Stimulated activated CD4-positive, alpha-beta T cell treated with anti-CD3 and anti-CD28 coated beads, Interleukin-2, amount 100 ng/mL, for 48 hours (primary cell): ENCODE measurements around the gene WNT7B.
"Not testable (repeated sequence)": the region's sequence is repeated elsewhere in the genome, so short reads cannot be mapped to it uniquely, and the experiment has no call there.

ENCODE experiments used
- DNase-seq, 2 donors: peaks; one replicate each; pipeline ENCODE4 v3.0.0-alpha.2; 2020

WNT7B gene

DNA sequence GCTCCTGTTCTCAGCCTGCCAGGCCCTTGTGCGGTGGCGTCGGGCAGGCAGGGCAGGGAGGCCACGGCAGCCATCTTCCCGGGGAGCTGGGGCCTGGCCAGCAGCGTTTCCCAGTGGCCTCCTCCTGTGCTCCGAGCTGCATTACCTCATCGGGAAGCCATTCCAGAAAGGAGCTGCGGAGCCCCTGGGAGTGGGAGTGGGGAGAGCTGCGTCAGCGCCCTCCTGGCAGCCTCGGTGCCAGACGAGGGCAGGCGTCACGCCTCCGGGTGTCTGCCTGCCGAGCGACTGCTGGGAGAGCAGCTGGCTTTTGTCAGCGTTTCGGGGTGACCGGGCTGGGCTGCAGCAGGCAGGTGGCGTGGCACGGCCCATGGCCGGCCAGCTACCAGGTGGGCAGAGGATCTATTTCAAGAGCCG is 30.9 kb upstream of the WNT7B start:
- no peak for DNase-seq

DNA sequence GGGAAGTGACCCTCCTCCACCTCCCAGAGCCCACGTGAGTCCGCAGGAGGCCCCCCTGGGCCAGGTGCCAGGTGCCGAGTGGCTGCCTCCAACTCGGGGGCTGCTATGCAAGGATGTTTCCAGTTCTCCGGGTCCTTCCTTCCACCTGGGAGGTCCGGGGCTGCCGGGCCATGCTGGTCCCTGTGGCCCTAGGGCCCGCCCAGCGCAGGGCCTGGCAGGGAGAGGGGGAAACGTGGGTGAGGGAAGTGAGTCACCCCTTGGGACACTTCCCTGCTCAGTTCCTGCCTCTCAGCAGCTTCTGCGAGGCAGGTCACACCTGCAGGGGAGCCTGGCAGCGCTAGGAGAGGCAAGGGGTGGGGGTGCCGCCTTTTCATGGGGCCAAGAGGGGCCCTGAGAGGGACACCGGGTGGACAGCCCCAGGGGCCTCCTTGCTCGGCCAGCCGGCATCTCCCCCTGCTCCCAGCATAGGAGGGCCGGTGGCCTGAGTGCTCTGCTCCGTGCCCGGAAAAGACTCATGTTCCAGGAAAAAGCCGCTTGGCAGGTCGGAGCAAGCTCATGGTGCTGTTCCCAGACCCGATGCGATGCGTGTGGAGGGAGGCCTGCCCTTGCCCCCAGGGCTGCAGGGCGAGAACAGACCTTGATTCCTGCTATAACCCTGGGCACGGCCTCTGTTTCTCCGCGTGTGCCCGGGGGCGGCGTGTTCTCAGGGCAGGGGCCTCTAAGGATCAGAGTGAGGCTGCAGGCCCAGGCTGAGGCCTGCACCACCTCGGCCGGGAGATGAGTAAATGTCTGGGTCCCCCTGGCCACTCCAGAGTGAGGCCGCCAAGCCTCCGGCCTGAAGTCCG is 30.3 kb upstream of the WNT7B start:
- no peak for DNase-seq

DNA sequence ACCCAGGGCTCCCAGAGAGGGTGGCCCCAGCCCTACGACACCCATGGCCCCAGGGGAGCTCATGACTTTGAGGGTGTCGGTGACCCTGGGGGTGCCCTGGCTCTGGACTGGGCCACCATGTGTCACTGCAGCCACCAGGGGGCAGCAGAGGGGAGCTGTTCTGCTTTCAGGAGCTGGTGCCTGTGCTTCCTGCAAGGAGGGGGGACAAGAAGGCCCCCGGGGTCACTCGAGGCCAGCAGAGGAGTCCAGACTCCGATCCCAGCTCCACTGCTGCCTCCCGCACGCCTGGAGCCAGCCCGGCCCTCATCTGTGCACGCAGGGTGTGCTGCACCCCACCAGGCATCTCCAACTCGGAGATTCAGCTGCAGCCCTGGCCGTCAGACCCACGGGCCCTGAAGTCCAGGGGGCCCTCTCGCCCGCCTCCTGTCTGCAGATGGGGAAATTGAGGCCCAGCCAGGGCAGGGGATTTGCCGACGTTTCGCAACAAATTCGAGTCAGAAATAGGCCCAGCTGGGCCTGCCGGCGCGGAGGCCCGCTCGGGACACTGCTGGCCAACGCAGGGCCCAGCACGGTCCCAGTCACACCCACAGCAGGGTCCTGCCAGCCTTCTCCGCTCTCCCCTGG is 29.5 kb upstream of the WNT7B start:
- DNase-seq = peak; percentile 93

DNA sequence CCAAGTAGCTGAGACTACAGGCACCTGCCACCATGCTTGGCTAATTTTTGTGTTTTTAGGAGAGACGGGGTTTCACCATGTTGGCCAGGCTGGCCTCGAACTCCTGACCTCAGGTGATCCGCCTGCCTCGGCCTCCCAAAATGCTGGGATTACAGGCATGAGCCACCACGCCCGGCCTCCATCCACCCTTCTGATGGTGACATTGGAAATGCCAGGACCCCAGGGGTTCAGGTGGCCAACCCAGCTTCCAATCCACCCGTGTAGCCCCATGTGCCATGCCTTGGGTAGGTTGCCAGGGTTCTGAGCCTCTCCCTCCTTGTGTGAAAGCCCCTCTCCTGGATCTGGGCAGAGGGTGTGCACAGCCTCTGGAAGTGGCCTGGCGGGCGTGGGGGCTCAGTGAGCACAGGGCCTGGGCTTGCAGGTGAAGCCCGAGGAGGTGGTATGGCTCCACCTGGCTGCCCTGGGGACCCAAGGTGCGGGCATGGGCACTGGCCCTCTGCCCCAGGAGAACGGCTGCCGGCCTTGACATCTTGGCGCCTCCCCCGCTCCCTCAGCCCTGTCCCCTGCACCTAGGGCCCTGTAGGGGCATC is 28.2 kb upstream of the WNT7B start:
- not testable (repeated sequence) for DNase-seq

DNA sequence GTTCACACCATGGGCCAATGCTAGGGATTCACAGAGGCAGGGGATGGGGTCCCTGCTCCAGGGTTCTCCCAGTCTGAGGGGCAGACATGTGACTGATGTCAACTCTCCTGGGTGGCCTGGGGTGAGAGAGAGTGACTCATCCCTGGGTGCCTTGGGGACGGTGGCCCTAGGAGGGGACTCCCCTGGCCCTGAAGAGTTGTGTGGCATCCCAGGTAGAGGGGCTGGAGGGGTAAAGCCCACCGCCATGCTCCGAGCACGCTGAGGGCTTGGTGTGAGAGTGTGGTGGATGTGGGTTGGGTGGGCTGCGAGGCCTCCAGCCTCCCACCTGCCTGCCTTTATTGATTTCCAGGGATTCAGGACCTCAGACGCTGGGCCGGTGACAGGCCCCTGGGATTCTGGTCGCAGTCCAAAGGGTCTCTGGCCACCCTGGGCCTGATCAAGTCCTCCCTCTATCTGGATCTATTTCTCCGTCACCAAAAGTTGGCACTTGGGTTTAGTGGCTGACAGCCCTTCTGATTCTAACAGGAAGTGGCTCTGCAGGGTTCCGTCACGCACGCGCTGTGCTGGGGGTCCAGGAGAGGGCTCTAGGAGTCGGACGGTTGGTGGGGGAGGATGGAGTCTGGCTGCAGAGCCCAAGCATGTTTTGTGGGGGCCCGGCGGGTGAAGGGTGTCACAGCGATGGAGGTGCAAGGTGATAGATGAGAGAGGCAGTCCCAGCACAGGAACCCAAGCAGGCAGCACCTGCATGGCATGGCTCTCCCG is 27.3 kb upstream of the WNT7B start:
- DNase-seq = no peak

DNA sequence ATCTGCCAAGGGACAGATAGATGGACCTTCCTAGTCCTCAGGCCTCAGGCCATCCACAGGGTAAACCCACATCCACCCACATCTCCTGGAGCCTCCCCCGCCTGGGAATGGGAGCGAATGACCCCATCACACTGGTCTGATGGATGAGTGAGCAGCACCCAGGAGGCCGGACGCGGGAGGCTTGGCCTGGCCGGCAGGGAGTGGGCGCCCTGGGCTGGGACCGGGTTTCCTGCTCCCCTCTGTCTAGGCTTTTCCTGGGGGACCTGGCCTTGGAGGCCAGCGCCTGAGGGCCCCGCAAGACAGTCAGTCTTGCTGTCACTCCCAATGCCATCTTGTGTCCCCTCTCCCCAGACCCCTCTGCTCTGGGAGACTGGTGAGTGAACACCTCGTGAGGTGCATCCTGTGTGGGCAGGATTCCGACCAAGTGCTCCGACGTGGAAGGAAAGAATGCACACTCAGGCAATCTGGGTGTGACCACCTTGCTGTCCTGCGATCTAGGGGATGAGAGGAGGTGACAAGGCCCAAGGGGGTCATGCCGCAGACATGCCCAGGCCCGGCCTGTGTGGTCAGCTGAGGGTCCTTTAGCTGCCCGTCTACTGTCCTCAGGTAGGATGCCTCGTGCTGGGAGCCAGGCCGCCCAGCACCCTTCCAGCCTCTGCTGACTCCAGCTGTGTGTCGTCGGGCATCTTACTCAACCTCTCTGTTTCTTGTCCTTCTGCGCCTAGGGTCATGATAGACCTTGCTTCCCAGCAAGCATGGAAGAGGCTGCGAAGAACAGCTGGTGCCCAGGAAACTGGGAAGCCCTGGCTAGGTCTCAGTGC is 26.5 kb upstream of the WNT7B start:
- DNase-seq = no peak

DNA sequence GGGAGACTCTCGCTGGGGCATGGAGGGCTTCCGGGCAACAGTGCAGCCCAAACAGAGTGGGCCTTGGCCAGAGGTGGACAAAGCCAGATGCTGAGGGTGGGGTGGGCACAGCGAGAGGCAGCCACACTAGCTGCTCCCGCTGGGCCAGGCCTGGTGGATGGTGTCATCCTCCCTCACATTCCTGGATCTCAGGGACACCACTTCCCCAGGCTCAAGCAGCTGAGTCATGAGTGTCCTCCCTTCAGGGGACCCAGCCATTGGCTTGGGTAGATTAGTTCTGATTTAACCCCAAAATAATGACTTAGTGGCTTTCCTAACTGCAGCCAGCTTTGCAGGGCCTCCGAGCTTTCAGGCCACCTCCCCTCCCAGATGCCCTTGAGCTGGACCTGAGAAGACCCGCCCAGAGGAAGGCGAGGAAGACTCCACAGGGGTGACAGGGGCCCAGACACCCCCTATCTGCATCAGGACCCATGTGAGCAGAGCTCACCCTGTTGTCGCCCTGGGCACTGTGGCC is 25.9 kb upstream of the WNT7B start:
- no peak for DNase-seq

DNA sequence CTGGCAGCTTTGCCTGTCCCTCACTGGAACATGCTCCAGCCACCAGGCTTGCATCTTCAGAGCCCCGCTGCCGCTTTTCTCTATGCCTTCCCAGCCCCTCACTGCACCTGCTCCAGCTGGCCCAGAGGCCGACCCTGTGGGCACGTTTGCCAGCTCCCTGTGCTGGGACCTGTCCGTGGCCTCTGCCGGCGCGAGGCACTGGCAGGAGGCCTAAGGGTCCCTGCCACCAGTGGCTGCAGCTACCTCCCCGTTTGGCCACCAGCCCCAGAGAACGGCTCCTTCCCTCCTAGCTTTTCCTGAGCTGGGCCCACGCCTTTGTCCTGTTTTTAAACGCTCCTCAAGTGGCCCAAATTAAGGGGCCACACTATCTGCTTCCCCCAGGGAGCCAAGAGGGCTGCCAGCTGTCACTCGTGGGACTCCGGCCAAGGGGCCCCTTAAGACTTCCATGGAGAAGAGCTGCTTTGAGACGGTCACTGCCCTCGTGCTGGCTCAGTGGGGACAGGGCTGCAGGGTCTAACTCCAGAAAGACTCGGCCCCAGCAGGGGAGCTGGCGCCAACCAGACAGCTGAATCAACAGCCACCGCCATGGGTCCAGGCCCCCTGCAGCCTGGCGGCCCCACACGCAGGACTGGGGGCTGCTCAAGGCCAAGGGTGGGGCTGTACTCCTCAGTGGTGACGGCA is 24.6 kb upstream of the WNT7B start:
- DNase-seq = no peak

DNA sequence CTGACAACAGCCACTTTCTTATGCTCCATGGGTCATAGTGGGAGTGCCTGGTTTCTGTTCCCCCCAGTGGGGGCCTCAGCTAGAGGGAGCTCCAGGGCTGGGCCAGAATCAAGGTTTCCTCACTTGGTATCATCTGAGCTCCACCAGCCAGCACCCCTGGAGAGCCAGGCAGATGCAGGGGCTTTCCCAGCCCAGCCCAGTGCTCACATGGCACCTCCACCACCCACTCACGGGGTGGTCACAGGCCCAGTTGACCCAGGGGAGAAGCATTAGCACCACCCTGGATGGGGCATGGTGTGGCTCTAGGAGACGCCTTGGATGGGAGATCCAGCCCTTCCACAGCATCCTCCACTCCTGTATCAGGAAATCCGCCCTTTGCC is 24.1 kb upstream of the WNT7B start:
- no peak for DNase-seq

DNA sequence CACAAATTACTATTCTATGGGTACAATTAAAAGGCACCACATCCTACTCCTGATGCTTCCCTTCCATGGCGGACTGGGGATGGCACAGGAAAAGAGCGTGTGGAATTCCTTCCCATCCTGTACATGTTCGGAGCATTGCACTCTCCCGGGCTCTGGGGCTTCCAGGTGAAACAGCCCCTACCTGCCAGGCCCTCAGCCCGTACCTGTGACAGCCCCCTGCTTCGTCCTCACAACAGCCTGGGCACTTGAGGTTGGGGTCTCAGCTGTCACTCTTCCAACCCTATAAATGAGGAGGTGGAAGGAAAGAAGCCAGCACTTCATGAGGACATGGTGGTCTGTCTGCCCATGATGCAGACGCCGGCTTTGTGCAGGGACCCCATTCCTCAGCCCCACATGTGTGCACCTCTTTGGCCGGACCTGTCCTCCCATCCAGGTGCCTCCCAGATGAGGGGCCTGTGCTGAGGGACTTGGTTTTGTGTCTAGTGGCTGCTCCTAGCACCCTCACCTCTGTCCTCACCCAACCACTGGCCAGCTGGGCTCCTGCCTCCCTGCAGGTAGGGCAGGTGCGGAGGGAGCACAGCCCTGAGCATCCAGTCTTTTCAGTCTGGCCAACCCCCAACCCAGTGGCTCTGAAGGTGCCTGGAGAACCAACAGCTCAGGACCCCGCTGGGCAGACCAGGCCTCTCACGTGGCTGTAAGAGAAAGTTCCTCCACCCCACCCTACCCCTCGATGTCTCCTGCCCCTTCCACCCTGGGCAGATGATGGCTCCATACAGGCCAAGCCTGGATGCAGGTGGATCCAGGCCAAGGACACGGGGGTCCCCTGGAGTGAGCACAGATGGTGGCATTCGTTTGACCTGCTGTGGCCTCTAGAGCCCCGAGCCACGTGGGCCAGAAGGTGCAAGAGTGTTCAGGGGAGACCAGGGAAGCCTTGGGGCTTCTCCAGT is 23.4 kb upstream of the WNT7B start:
- no peak for DNase-seq

DNA sequence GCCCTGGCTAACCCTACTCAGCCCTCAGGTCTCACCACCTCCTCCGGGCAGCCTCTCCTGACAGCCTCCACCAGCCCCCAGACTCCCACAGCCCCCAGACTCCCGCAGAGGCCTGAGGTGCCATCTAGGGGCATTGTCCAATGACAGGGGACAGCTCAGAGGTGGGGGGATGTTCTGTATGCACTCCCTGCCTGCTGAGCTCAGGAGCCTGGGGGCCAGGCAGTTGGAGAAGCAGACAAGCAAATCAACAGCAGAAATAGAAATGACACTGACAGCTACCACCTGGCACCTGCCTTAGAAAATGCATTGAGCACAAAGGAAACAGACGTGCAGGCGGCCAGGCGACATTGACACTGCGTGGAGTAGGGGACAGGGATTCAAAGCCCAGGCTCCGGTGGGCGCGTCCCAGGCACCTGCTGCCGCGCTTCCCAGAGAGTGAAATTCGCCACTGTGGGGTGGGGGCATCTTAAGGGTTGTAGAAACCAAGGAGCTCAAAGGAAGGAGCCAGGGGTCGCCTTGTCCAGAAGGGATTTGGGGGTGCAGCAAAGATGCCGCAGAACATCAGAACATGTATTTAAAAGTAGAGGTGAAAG is 22.5 kb upstream of the WNT7B start:
- no peak for DNase-seq

DNA sequence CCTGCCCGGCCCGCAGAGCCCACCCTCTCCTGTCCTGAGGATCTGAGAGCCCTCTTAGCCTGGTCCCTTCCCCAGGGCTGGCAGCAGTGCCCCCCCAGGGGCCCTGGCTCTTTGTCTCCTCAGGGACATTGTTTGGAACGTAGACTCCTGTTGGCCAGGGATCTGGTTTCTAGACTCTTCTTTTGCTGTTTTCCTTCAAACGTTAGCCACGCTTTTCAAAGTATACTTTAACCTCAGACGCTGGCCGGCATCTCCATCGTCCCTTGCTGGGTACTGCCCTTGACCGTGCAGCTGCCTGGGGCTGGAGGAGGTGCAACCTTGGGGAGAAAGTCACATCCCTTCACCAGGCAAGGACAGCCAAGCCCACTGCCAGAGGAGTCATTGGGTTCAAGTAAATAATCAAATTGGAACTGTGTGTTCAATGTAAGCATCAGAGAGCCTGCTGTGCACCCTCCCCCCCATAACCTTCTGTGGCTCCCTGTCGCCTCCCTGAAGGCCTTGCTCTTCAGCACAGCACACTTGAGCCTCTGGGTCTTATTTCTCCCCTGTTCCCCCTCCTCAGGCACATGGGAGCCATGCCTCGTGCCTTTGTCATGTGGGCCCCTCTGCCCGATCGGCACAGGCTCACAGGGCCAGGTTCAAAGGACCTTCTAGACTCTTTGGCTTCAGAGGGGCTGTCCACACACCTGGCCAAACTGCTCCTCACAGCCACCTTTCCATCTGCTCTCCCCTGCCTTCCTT is 21.8 kb upstream of the WNT7B start:
- DNase-seq = no peak

DNA sequence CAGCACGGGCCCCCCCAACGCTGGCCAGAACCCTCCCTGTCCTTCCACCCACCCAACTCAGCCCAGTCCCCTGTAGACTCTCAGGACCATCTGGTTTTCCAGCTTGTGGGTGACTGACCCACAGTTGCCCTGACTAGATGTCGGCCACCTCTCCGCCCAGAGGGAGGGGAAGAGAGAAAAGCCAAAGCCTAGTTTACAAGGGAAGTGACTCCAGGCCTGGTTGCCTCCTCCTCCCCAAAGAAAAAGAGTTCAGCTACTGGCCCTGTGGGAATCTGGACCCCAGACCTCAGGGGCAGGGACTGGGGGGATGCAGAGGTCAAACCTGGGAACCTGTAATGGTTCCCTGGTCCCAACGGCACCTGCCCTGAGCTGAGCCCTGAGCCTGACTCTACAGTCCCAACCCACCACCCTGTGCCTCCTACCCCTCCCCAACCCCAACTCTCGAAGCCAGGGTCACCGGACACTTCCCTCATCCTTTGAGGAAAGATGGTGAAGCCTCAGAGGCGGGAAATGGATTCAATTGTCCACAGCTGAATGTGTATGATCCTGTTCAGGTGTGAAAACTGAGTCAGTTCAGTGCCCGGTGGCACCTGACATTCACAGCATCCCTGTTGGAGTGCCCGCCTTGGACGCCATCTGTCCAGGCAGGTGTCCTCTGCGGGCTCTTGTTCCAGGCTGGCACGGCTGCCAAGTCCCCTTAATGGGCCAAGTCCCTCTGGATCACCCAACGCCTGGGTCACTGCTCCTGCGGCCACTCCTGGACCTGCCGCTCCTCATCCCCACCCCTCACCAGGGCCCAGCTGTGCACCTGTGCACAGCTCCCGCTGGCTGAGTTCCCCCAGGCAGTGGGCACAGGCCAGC is 21.0 kb upstream of the WNT7B start:
- DNase-seq = no peak

DNA sequence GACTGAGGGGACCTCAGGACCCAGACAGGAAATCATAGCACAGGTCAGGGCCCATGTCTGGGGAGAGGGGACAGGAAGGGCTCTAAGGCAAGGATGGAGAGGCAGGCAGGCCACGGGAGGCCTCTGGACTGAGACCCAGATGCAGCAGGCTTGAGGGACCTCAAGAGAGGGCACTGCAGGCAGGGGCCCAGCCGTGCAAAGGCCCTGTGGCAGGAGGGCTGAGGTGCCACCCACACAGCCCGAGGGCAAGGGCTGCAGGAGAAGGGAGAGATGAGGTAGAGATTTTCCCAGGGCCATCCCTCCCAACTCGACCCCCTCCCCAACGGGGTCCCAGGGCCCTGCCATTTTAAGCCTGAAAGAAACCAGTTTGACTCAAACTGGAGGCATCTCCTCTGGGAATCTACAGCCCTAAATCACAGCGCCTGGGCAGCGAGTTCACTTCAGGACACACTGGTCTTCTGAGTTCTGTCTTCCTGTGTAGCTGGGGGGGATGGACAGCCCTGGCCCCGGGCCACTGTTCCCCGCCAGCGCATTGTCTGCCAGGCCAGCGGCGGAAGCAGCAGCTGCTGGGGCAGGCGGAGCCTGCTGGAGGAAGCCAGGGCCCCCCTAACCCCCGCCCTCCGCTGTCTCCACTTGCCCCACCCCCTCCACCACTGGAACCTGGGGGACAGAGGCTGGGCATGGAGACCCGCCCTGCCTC is 20.3 kb upstream of the WNT7B start:
- no peak for DNase-seq

DNA sequence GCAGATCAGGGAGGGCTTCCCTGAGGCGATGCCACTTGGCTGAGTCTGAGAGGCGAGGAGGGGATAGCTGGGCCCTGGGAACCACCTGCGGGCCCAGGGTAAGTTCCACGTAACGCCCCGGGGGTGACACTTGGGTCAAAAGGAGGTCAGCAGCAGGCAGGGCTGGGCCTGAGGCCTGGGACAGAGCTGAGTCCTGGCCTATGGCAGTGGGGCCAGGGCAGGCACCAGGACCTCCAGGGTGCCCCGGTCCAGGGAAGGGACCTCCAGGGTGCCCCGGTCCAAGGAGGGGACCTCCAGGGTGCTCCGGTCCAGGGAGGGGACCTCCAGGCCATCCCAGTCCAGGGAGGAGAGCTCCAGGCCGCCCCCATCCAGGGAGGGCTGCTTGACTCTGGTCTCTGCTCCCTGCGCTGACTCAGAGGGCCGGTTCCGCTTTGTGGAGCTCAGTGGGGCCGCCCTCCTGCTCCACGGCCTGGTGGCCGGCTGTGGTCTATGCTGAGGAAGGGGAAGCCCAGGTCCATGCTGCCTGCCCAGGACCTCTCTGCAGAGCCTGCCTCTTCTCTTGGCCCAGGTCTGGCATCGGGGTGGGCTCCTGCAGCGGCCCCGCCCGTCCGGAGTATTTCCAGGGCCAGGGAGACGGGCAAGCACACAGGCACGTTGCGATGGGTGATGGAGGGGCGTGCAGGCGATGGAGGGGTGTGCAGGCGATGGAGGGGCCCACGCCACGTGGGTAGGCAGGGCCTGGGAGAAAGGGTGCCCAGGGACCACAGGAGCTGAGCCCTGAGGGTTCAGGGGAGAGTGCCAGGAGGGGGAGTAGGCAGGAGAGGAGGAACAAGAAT is 19.5 kb upstream of the WNT7B start:
- DNase-seq = no peak

DNA sequence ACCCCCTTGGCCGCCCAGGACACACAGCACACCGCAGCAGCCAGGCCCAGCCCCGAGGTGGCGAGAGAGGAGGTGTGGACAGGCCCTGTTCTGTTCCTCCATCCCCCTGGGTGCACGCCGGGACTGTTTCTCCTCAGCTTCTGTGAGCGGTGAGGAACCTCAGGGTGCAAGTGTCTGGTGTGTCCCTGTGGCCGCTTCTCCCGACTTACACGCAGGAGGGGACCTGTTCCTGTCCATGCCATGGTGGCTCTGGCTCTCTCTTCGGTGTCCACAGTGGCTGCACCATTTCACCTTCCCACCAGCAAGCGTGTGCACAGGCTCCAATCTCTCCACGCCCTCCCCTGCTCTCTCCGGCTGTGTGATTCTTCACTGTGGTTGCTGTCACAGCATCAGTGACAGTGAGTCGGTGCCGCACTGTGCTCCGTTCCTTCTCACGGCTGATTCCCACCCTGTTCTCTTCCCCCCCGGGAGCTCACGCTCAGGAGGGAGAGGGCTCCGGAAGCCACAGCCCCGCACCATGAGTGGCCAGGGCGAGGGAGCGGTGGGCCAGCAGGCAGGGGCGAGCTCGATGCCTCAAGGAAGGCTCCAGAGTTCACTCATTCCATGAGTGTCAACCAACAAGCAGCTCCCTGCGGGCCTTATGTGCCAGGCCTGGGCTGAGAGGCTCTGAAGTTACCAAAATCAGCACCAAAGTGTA is 18.6 kb upstream of the WNT7B start:
- DNase-seq = no peak
